HCT116 (cell line): ENCODE measurements around the gene DDX23. TPM values are rescaled to one million over a fixed set of nuclear protein-coding genes. Genes with fewer than 3 reads are reported as not detected.
"Not testable (repeated sequence)": the region's sequence is repeated elsewhere in the genome, so short reads cannot be mapped to it uniquely, and the experiment has no call there.

Experiments
- ATAC-seq: fragments of 200-7000 bp; cut with Tn5 transposase; 2 replicates; pipeline ENCODE4 v1.9.1; 2020; ENCODE audit warnings: mild to moderate bottlenecking, moderate library complexity
- BruUV-seq: library from RNA; stranded (reverse); fragments of 400-500 nt; replicated peaks from 2 replicates; lab custom pipeline; 2021; lab: Mats Ljungman, UMichigan
- CTCF ChIA-PET: fragments of 300-600 bp; sonication (Branson Sonifier 250); formaldehyde crosslinking; loops from one replicate; lab custom pipeline; 2021; ENCODE audit warnings: antibody characterized with exemption; lab: Charles Lee
- POLR2A ChIA-PET: fragments of 300-600, 350-600 bp; sonication (Branson Sonifier 250); formaldehyde crosslinking; loops from one replicate; lab custom pipeline; 2021; ENCODE audit warnings: antibody characterized with exemption; lab: Charles Lee
- RAD21 ChIA-PET, 2 experiments: fragments of 300-600 bp; sonication (Branson Sonifier 250); formaldehyde crosslinking; loops; one replicate each; lab custom pipeline; 2023; ENCODE audit warnings: low total read pairs in 2 of 2; ENCODE audit not compliant: uncharacterized antibody in 2 of 2, unreplicated experiment in 2 of 2, low non-redundant PET in 1 of 2; lab: Charles Lee
- DNase-seq: peaks from one replicate; pipeline ENCODE4 v3.0.0-alpha.2; 2010; ENCODE audit warnings: low read depth, low spot score
- H2AFZ ChIP-seq: fragments of 200-600 bp; shearing (Covaris generic), sonication (generic); 2 replicates; pipeline ENCODE4 v1.6.1; 2017; ENCODE audit warnings: low read depth, mixed run types, mixed read lengths, antibody characterized with exemption, low read length; ENCODE audit not compliant: poor library complexity, severe bottlenecking
- H3K27ac ChIP-seq: 2 replicates; pipeline ENCODE4 v1.5.1; 2012; ENCODE audit warnings: low read depth, low read length
- H3K27me3 ChIP-seq: fragments of 200-600 bp; sonication (generic); 2 replicates; pipeline ENCODE4 v1.6.1; 2016; ENCODE audit warnings: mixed run types, low read length, mixed read lengths; ENCODE audit not compliant: insufficient read depth
- H3K36me3 ChIP-seq, 2 experiments: fragments of 200-500 bp in 1 of 2; fragments of 200-600 bp in 1 of 2; sonication (Bioruptor generic) in 1 of 2; sonication (generic) in 1 of 2; 2 replicates each; pipeline versions ENCODE4 v1.5.1 to v1.6.1; 2014 to 2016; ENCODE audit warnings: low read length in 2 of 2, inconsistent platforms in 1 of 2, mixed read lengths in 1 of 2, mixed run types in 1 of 2; ENCODE audit not compliant: insufficient read depth in 2 of 2, control insufficient read depth in 1 of 2
- H3K4me1 ChIP-seq, 2 experiments: fragments of 200-600 bp in 1 of 2; sonication (generic) in 1 of 2; 2 replicates each; pipeline versions ENCODE4 v1.5.1 to v1.6.1; 2012 to 2017; ENCODE audit warnings: low read length in 2 of 2, inconsistent platforms in 1 of 2, mild to moderate bottlenecking in 1 of 2, mixed read lengths in 1 of 2, mixed run types in 1 of 2, moderate library complexity in 1 of 2; ENCODE audit not compliant: insufficient read depth in 2 of 2, control insufficient read depth in 1 of 2
- H3K4me2 ChIP-seq: fragments of 200-600 bp; sonication (generic); 2 replicates; pipeline ENCODE4 v1.6.1; 2017; ENCODE audit warnings: mixed run types, low read length, mixed read lengths
- H3K4me3 ChIP-seq, 2 experiments: fragments of 200-600 bp in 1 of 2; sonication (generic) in 1 of 2; replicated peaks in 1 of 2; 2 replicates each; pipeline ENCODE4 v1.5.1; 2011 to 2016; ENCODE audit warnings: low read length in 2 of 2, control low read depth in 1 of 2, low read depth in 1 of 2, mild to moderate bottlenecking in 1 of 2, mixed read lengths in 1 of 2, mixed run types in 1 of 2
- H3K79me2 ChIP-seq: fragments of 200-600 bp; sonication (generic); 2 replicates; pipeline ENCODE4 v1.6.1; 2017; ENCODE audit warnings: mild to moderate bottlenecking, mixed run types, low read length, moderate library complexity, mixed read lengths; ENCODE audit not compliant: insufficient read depth
- H3K9ac ChIP-seq: fragments of 200-600 bp; sonication (generic); 2 replicates; pipeline ENCODE4 v1.6.1; 2016; ENCODE audit warnings: low read length, mixed read lengths
- H3K9me2 ChIP-seq: fragments of 200-600 bp; sonication (generic), shearing (Covaris generic); 2 replicates; pipeline ENCODE4 v1.6.1; 2017; ENCODE audit warnings: mixed run types, mild to moderate bottlenecking, moderate library complexity; ENCODE audit not compliant: insufficient read depth
- H3K9me3 ChIP-seq, 2 experiments: fragments of 200-500 bp in 1 of 2; fragments of 200-600 bp in 1 of 2; sonication (Bioruptor generic) in 1 of 2; sonication (generic) in 1 of 2; 2 replicates each; pipeline ENCODE4 v1.6.1; 2014 to 2017; ENCODE audit warnings: low read length in 2 of 2, mixed read lengths in 2 of 2, inconsistent platforms in 1 of 2, low read depth in 1 of 2, mild to moderate bottlenecking in 1 of 2, mixed run types in 1 of 2, moderate library complexity in 1 of 2; ENCODE audit not compliant: control insufficient read depth in 1 of 2, insufficient read depth in 1 of 2
- H4K20me1 ChIP-seq: fragments of 200-600 bp; sonication (generic), shearing (Covaris generic); 2 replicates; pipeline ENCODE4 v1.6.1; 2017; ENCODE audit warnings: mixed run types, mild to moderate bottlenecking, moderate library complexity; ENCODE audit not compliant: insufficient read depth
- ATF3 ChIP-seq: IDR thresholded peaks from 2 replicates; pipeline ENCODE4 v1.6.1; 2012
- CEBPB ChIP-seq: IDR thresholded peaks from 2 replicates; pipeline ENCODE4 v1.6.1; 2012; ENCODE audit warnings: low read depth
- EGR1 ChIP-seq: IDR thresholded peaks from 2 replicates; pipeline ENCODE4 v1.6.1; 2012; ENCODE audit warnings: low read depth
- EZH2phosphoT487 ChIP-seq: fragments of 200-600 bp; IDR thresholded peaks from 2 replicates; pipeline ENCODE4 v1.6.1; 2018; ENCODE audit warnings: antibody characterized with exemption, borderline replicate concordance
- FOSL1 ChIP-seq: IDR thresholded peaks from 2 replicates; pipeline ENCODE4 v1.6.1; 2012; ENCODE audit warnings: low read depth
- RAD21 ChIP-seq: IDR thresholded peaks from 2 replicates; pipeline ENCODE4 v1.6.1; 2012; ENCODE audit warnings: low read depth, mild to moderate bottlenecking
- SRF ChIP-seq: IDR thresholded peaks from 2 replicates; pipeline ENCODE4 v1.6.1; 2012; ENCODE audit warnings: low read depth
- TCF7L2 ChIP-seq: IDR thresholded peaks from 2 replicates; pipeline ENCODE4 v1.7.0; 2011; ENCODE audit warnings: borderline replicate concordance, inconsistent platforms; ENCODE audit not compliant: insufficient read depth, insufficient read length; ENCODE audit errors: extremely low read depth
- ZBTB33 ChIP-seq: IDR thresholded peaks from 2 replicates; pipeline ENCODE4 v1.6.1; 2011; ENCODE audit warnings: mild to moderate bottlenecking, low read length, moderate library complexity; ENCODE audit not compliant: insufficient replicate concordance; ENCODE audit errors: extremely low read depth
- ZFX ChIP-seq: fragments of 450-650 bp; IDR thresholded peaks from 2 replicates; pipeline ENCODE4 v1.6.1; 2017
- ZNF274 ChIP-seq: fragments of 200-500 bp; sonication (Bioruptor generic); IDR thresholded peaks from 2 replicates; pipeline ENCODE4 v1.6.1; 2014; ENCODE audit warnings: mild to moderate bottlenecking, low read depth, low read length, inconsistent platforms
- intact Hi-C: fragments of 100-400 bp; cut with micrococcal nuclease; formaldehyde crosslinking; loops from 2 replicates; pipeline ENCODE4 v1.10.0; 2022
- total RNA-seq: library from RNA; stranded (reverse); gene quantifications from one replicate; pipeline ENCODE4 v1.2.1, GENCODE V29; 2021; ENCODE audit not compliant: unreplicated experiment

DDX23 gene
- total RNA-seq, 1 experiment from 2014 or later, result 75.0 TPM

- H4K20me1 ChIP-seq, intact Hi-C loops, DNase-seq, H3K9me2 ChIP-seq, H3K27ac ChIP-seq, RAD21 ChIA-PET, H3K4me2 ChIP-seq, BruUV-seq, POLR2A ChIA-PET, ATAC-seq, H3K36me3 ChIP-seq, H3K27me3 ChIP-seq, H3K9ac ChIP-seq, H3K9me3 ChIP-seq, H3K4me3 ChIP-seq, H2AFZ ChIP-seq: not testable (repeated sequence)
- Histone ChIP-seq H3K4me1 (peaks cover 10 to 15% of the 10 kb centered on the region in 2 experiments; a peak in 3 of 4 replicates), H3K79me2 (peaks cover 20% of the 10 kb centered on the region)
- CTCF ChIA-PET, result interaction anchor here (5.2 to 5.5 kb wide), 2 partner anchors 35 to 133 kb away, joined by 47 to 80 read pairs; no protein-coding TSS in a partner anchor
Observed at GRCh38 chr12:48854932-48855331, 3.0 kb upstream of the DDX23 start.

GRCh38 chr12:48854488-48854887 lies 2.5 kb upstream of the DDX23 start:
- TF ChIP-seq ZNF274 (no peak), CEBPB (no peak), FOSL1 (no peak), TCF7L2 (no peak), RAD21 (no peak), EZH2phosphoT487 (no peak), ZBTB33 (no peak), ZFX (no peak), SRF (no peak), EGR1 (no peak), ATF3 (no peak)
- RAD21 ChIA-PET, result no interaction called here

More at GRCh38 chr12:48854488-48854887, 2.5 kb upstream of the DDX23 start:
- Histone ChIP-seq H3K9me3 (no peaks in the 10 kb centered on the region), H3K9ac (no peak overlapping the region), H3K27ac (no peak overlapping the region), H2AFZ (no peak overlapping the region), H4K20me1 (no peaks in the 10 kb centered on the region), H3K27me3 (no peaks in the 10 kb centered on the region), H3K4me2 (no peak overlapping the region), H3K79me2 (peaks cover 25% of the 10 kb centered on the region), H3K36me3 (peaks cover 2 to 3% of the 10 kb centered on the region in 2 experiments; a peak in 1 of 4 replicates), H3K4me3 (no peak overlapping the region), H3K4me1 (peaks cover 10 to 15% of the 10 kb centered on the region in 2 experiments; a peak in 3 of 4 replicates), H3K9me2 (no peaks in the 10 kb centered on the region)
- no TSS peak for BruUV-seq
- DNase-seq, result no peak
- no peak for ATAC-seq
- ChIA-PET POLR2A (interaction anchor here (4.2 kb wide), 1 partner anchor 12 kb away, joined by 28 read pairs; the partner anchor contains the start of gene RND1), CTCF (interaction anchor here (2.0 to 5.5 kb wide), 4 partner anchors 13 to 133 kb away, joined by 11 to 80 read pairs (median 36); partner anchors contain the start of gene WNT1)
- intact Hi-C loops, result no loop called here
